Gastroesophageal sphincter (tissue), 4 donors: ENCODE measurements around the gene DCDC2B. TPM values are rescaled to one million over a fixed set of nuclear protein-coding genes. Genes with fewer than 3 reads are reported as not detected.
A peak's percentile ranks its signal among the peaks of the same experiment; 100 is the strongest.

ENCODE experiments used
- ATAC-seq: fragments of 150-250 bp; one replicate; pipeline ENCODE4 v1.9.1; 2016; ENCODE audit warnings: mild to moderate bottlenecking, moderate library complexity
- H3K27ac ChIP-seq, 4 donors: fragments of 200-600 bp; sonication (generic) in 3 of 4; 1 replicate in 3 of 4; 2 replicates in 1 of 4; pipeline ENCODE4 v1.5.1; 2016 to 2019
- H3K27me3 ChIP-seq: fragments of 200-600 bp; sonication (generic); one replicate; pipeline ENCODE4 v1.5.1; 2019
- H3K36me3 ChIP-seq, 2 donors: fragments of 200-600 bp; sonication (generic); one replicate each; pipeline ENCODE4 v1.5.1; 2019; ENCODE audit warnings: control low read depth in 1 of 2
- H3K4me1 ChIP-seq, 3 donors: fragments of 200-600 bp; sonication (generic); 1 replicate in 2 of 3; 2 replicates in 1 of 3; pipeline ENCODE4 v1.5.1; 2016 to 2019; ENCODE audit warnings: control low read depth in 2 of 3
- H3K4me3 ChIP-seq, 2 donors: fragments of 200-600 bp; sonication (generic); one replicate each; pipeline ENCODE4 v1.5.1; 2019; ENCODE audit warnings: mild to moderate bottlenecking in 1 of 2, moderate library complexity in 1 of 2
- H3K9me3 ChIP-seq, 3 donors: fragments of 200-600 bp; sonication (generic); one replicate each; pipeline ENCODE4 v1.5.1; 2017 to 2019; ENCODE audit warnings: control low read depth in 2 of 3
- CTCF ChIP-seq, 4 experiments: fragments of 200-600 bp in 2 of 4; fragments of 450-650 bp in 2 of 4; sonication (generic) in 1 of 4; IDR thresholded peaks; one replicate each; pipeline ENCODE4 v1.5.1; 2017 to 2019; ENCODE audit warnings: antibody characterized with exemption in 4 of 4, mild to moderate bottlenecking in 2 of 4, moderate library complexity in 2 of 4
- EP300 ChIP-seq: sonication (generic); formaldehyde crosslinking; IDR thresholded peaks from one replicate; pipeline ENCODE4 v1.6.1; 2017; ENCODE audit warnings: antibody characterized with exemption, mild to moderate bottlenecking
- POLR2A ChIP-seq, 2 donors: fragments of 450-650 bp; IDR thresholded peaks; one replicate each; pipeline ENCODE4 v1.6.1; 2017; ENCODE audit warnings: antibody characterized with exemption in 2 of 2, mild to moderate bottlenecking in 2 of 2, moderate library complexity in 1 of 2
- POLR2AphosphoS5 ChIP-seq: sonication (generic); formaldehyde crosslinking; IDR thresholded peaks from one replicate; pipeline ENCODE4 v1.6.1; 2017; ENCODE audit warnings: antibody characterized with exemption
- WGBS, 2 donors: methylation state at CpG; one replicate each; pipeline ENCODE4 v1.1.5; 2018; ENCODE audit warnings: low coverage in 1 of 2; 5-methylcytosine and 5-hydroxymethylcytosine counted together
- total RNA-seq, 4 donors: library from RNA; depleted of rRNA; stranded (reverse); fragments of >200 nt; gene quantifications; one replicate each; pipeline ENCODE4 v1.1.0, GENCODE V29; 2016

The DCDC2B gene
- total RNA-seq, 4 donors from 2014 or later: not detected

- peak overlapping the region in 1 of 2 donors; percentile 70 for H3K4me3 ChIP-seq
- no CpG with 5 or more reads among the region's 20 CpGs for WGBS, 2 donors
- TF ChIP-seq POLR2A (IDR thresholded peaks at IDR 0.05) (no peak), POLR2AphosphoS5 (no peak), EP300 (no peak), CTCF (IDR thresholded peaks at IDR 0.05) (no peak)
- peaks cover 0 to 39% (median 12%) of the 10 kb centered on the region in 3 donors for H3K4me1 ChIP-seq
- H3K27me3 ChIP-seq: no peaks in the 10 kb centered on the region
- H3K36me3 ChIP-seq: peaks cover 0 to 6% of the 10 kb centered on the region in 2 donors
- no peaks in the 10 kb centered on the region for H3K9me3 ChIP-seq
- peak; percentile 1 for ATAC-seq
- peak overlapping the region in 3 of 4 donors; percentile 80 to 89 (median 87) for H3K27ac ChIP-seq
These were observed 30.9 kb downstream of the DCDC2B start for GRCh38 chr1:32239790-32240139.

- Histone ChIP-seq H3K9me3 (no peaks in the 10 kb centered on the region), H3K4me1 (peaks cover 0 to 39% (median 12%) of the 10 kb centered on the region in 3 donors), H3K36me3 (peaks cover 0 to 3% of the 10 kb centered on the region in 2 donors), H3K27me3 (no peaks in the 10 kb centered on the region), H3K4me3 (peak overlapping the region; percentile 40 to 70), H3K27ac (peak overlapping the region; percentile 0 to 89 (median 84))
- ATAC-seq: peak; percentile 90
- 0 to 1% methylated on average over 8 to 22 of the region's 62 CpGs for WGBS, 2 donors
- TF ChIP-seq CTCF (IDR thresholded peaks at IDR 0.05): peak in 2 of 4 experiments; percentile 15 to 53
- TF ChIP-seq POLR2AphosphoS5: no peak
- peak in 1 of 2 donors; percentile 31 for TF ChIP-seq POLR2A (IDR thresholded peaks at IDR 0.05)
- no peak for TF ChIP-seq EP300
These were observed 31.5 kb downstream of the DCDC2B start for GRCh38 chr1:32240140-32240951.

GRCh38 chr1:32241001-32241763 is 32.3 kb downstream of the DCDC2B start:
- H3K9me3 ChIP-seq: no peaks in the 10 kb centered on the region

GRCh38 chr1:32242341-32242851 is 33.5 kb downstream of the DCDC2B start:
- H3K36me3 ChIP-seq: no peaks in the 10 kb centered on the region
- WGBS, 2 donors: 33 to 43% methylated on average over 5 to 6 of the region's 7 CpGs
- H3K27ac ChIP-seq: peak overlapping the region in 2 of 4 donors; percentile 53 to 89
- H3K9me3 ChIP-seq: no peaks in the 10 kb centered on the region
- H3K27me3 ChIP-seq: no peaks in the 10 kb centered on the region
- peaks cover 0 to 55% (median 21%) of the 10 kb centered on the region in 3 donors for H3K4me1 ChIP-seq
- H3K4me3 ChIP-seq: no peak overlapping the region
- TF ChIP-seq POLR2A (IDR thresholded peaks at IDR 0.05): no peak
- no peak for TF ChIP-seq POLR2AphosphoS5
- no peak for TF ChIP-seq CTCF (IDR thresholded peaks at IDR 0.05)
- TF ChIP-seq EP300: no peak
- ATAC-seq: no peak

More at GRCh38 chr1:32241001-32241763, 32.3 kb downstream of the DCDC2B start:
- Histone ChIP-seq H3K4me3 (peak overlapping the region; percentile 40 to 70), H3K4me1 (peaks cover 0 to 43% (median 12%) of the 10 kb centered on the region in 3 donors), H3K27ac (peak overlapping the region in 3 of 4 donors; percentile 80 to 89 (median 87)), H3K27me3 (no peaks in the 10 kb centered on the region), H3K36me3 (no peaks in the 10 kb centered on the region)
- ATAC-seq: peak; percentile 65
- TF ChIP-seq EP300 (no peak), POLR2AphosphoS5 (no peak), POLR2A (IDR thresholded peaks at IDR 0.05) (no peak), CTCF (IDR thresholded peaks at IDR 0.05) (no peak)
- 0% methylated on average over 3 of the region's 55 CpGs for WGBS, 2 donors
